ENCODE results near the gene SPDYE2B.
"Not testable (repeated sequence)": the region's sequence is repeated elsewhere in the genome, so short reads cannot be mapped to it uniquely, and the experiment has no call there.

The SPDYE2B gene

GRCh38 chr7:102649924-102650323, at the start of gene SPDYE2B:
Gene SPDYE2B, plus strand, starts transcription at chr7:102650319. Its CDS starts 2,030 bp downstream, at chr7:102652349.
- DNase-seq; intact Hi-C loops (cut with DNase I): not testable (repeated sequence)

DNA sequence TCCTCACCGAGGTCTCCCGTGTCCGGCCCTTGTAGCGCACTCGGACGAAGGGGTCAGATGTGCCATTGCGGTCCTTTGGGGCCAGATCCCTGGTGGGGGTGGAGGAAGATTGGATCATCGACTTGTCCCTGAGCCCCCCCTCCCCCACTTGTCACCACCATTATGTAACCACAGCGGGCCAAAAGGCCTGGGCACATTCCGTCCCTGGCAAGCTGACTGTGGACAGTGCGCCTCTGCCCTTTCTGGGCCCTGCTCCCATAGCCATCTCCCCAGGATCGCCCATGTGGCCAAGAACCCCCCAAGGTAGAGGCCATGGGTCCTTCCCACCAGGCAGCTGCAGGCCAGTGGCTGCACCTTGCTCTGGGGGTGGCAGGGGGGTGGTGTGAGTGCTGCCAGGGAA, 47.8 kb upstream of the SPDYE2B start:
- intact Hi-C loops (cut with DNase I); DNase-seq: not testable (repeated sequence)

- DNase-seq; intact Hi-C loops (cut with DNase I): not testable (repeated sequence)
Observed at GRCh38 chr7:102604431-102605145, 45.5 kb upstream of the SPDYE2B start.

- DNase-seq; intact Hi-C loops (cut with DNase I): not testable (repeated sequence)
Observed at GRCh38 chr7:102606848-102607247, 43.3 kb upstream of the SPDYE2B start.

GRCh38 chr7:102609734-102610133, 40.4 kb upstream of the SPDYE2B start:
- intact Hi-C loops (cut with DNase I), result not testable (repeated sequence)
- DNase-seq, result peak in 4 of 42 donors; percentile 12 to 33 (median 13)

DNA sequence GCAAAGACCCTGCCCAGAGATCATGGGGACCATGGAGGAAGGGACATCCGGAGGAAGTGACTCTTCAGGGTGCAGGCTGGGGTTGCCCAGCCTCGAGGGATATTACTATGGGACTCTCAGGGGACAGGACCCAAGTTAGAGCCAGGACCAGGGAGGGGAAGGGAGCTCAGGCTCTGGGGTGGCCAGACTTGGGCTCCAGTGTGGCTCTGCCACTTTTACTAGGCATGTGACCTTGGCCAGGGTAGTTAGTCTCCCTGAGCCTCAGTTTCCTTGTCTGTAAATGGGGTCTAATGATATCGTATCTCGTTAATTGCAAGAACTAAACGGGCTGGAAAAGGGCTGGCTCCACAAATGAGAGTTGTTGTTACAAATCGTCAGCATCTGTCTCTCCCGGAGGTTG, 39.7 kb upstream of the SPDYE2B start:
- intact Hi-C loops (cut with DNase I), result not testable (repeated sequence)
- peak in 9 of 42 donors; percentile 1 to 32 (median 17) for DNase-seq

DNA sequence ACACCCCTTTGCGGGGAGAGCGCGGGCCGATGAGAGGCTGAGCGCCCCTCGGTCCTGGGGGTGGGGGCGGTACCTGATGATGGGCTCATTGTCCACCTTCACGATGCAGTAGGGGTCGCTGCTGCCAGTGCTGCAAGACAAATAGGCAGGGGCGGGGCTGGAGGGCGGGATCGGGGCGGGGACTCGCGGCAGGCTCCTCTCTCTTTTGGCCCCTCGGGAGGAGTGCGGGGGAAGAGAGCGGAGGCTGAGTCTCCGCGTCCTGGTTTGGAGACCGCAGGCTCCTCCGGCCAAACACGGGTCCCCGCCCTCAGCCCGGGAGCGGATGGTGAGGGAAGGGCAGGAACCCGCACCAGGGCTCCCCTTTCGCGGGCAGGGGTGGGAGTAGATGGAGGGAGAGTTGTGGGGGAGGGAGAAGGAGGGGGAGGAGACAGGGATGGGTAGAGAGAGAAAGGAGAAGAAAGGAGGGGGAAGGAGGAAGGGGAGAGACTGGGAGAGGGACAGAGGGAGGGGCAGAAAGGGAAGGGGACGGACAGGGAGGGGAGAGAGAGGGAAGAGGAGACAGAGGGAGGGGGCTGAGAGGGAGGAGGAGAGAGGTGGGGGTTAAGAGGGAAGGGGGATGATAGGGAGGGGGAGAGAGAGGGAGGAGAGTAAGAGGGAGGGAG, 39.0 kb upstream of the SPDYE2B start:
- DNase-seq; intact Hi-C loops (cut with DNase I): not testable (repeated sequence)

GRCh38 chr7:102611675-102612325, 38.3 kb upstream of the SPDYE2B start:
- DNase-seq, result peak in 25 of 42 donors; percentile 4 to 49 (median 25)
- intact Hi-C loops (cut with DNase I), result not testable (repeated sequence)

DNA sequence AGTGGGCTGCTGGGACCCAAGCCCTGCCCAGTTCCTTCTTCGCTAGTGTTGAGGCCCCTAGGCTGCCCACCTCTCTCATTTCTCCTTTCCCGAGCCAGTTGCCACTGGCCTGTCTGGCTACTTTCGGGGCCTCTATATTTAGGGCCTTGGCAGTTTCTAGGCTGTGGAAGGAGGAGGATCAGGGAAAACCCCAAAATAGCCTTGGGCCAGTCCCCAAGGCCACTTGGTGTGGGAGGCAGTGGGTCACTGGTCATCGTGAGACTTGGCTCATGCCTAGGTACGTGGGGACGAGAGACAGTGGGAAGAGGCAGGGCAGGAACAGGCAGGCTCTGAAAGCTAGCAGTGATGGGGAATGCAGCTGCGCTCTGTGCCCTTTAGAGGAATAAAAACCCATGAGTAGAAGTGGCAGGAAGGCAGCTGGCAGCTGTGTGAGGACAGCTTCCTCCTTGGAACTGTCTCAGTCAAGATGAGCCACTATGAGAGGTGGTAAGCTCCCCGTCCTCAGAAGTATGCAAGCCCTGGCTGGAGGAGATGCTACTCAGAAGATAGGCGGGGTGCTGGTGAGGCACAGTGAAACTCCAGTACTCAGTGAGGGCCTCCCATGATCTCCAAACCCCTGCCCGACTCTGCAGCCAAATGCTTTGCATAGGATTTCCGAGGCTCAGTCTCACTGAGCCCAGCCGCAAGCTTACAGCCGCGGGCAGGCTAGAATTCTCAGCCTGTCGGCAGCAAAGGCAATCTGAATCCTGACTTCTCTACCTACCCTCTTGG, 36.4 kb upstream of the SPDYE2B start:
- peak in 10 of 42 donors; percentile 0 to 39 (median 16) for DNase-seq
- intact Hi-C loops (cut with DNase I), result not testable (repeated sequence)

DNA sequence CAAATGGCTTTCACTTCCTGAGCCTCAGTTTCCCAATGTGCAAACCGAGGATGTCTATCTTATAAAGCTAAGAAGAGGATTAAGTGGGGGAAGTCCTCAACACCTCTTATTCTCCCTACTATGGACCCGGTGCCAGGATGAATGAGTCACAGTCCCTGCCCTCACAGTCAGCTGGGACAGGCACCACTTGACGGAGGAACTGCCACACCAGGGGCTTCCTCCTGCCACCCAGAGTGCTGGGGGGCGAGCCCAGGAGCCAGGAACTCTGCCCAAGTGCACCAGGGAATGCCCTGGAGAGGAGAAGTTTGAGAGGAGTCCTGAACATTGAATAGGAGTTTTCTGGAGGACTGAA, 35.8 kb upstream of the SPDYE2B start:
- intact Hi-C loops (cut with DNase I); DNase-seq: not testable (repeated sequence)

DNA sequence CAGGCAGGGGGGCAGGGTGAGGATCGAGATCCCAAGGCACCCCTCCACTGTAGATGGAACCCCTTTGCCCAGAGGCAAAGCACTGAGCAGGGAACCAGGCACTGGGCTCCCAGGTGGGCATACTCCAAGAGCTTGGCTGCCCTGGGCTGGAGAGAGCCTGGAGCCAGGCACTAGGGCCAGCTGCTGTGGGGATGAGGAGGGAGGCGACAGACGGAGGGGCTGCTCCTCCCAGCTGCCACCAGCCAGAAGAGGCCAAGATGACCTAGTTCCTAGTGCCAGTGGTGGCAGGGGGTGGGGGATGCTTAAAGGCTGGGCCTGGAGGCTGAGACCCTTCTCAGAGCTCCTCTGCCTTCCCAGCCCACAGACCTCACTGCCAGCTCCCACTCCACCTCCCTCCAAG, 35.2 kb upstream of the SPDYE2B start:
- DNase-seq; intact Hi-C loops (cut with DNase I): not testable (repeated sequence)

DNA sequence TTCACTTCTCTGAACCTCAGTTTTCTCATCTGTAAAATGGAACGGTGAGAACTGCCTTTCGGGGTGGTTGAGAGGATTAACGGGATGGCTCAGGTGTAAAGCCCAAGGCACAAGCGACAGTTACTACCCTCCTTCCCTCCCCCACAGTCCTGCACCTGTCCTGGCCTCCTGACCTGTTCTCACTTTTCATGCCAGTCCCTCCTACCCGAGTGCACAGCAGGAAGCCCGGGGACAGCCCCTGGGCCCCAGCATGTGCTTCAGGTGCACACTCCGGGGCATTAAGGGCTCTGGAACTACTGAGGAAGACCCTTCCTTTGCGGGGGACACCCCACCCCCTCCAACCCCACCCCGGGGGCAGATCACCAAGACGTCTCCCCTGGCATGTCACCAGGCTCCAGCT, 34.2 kb upstream of the SPDYE2B start:
- intact Hi-C loops (cut with DNase I), result not testable (repeated sequence)

DNA sequence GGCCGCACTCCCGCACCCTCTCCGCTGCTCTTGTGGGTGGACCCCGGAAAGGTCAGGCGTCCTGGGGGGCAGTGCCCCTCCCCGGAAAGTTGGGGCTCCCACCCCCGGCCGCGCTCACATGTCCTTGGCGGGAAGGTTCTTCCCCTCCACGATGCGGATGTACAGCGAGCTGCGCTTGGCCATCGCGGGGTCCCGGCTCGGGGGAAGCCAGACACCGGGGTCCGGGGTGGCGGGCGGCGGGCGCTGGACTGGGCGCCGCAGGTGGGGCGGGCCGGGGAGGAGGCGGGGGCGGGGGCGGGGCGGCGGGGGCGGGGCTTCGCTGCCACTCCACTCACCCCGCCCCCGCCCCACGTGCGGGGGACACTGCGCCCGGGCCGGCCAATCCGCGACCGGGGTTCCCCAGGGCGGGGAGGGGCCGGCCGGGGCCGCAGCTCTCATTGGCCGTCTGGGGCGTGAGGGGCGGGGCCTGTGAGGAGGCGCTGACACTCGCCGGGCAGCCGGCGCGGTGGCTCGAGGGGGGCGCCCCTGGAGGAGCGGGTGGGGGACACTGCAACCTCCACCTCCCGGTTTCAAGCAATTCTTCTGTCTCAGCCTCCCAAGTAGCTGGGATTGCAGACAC, 33.5 kb upstream of the SPDYE2B start, which contains the start of gene RASA4:
Gene RASA4 (minus strand): TSS at position 250 of the 619 bp plus-strand sequence. CDS start 67 bp downstream, at position 183.
- peak in 36 of 42 donors; percentile 3 to 71 (median 41) for DNase-seq
- intact Hi-C loops (cut with DNase I), result not testable (repeated sequence)

More for the DNA sequence above, 34.2 kb upstream of the SPDYE2B start:
- not testable (repeated sequence) for DNase-seq

DNA sequence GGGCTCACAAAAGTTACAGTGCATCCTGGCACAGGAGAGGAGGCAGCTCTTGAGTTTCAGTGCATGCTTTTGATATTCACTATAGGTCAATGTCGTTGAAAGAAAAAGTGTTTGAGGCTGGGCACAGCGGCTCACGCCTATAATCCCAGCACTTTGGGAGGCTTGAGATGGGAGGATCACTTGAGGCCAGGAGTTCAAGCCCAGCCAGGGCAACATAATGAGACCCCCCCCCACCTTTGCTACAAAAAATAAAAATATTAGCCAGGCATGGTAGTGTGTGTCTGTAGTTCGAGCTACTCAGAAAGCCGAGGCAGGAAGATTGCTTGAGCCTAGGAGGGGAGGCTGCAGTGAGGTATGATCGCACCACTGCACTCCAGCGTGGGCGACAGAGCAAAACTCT, 32.0 kb upstream of the SPDYE2B start:
- intact Hi-C loops (cut with DNase I), result not testable (repeated sequence)
- DNase-seq, result peak in 3 of 42 donors; percentile 1 to 18 (median 10)

GRCh38 chr7:102627271-102627904, 22.7 kb upstream of the SPDYE2B start:
- intact Hi-C loops (cut with DNase I); DNase-seq: not testable (repeated sequence)

GRCh38 chr7:102630622-102631021, 19.5 kb upstream of the SPDYE2B start:
- peak in 3 of 42 donors; percentile 0 to 22 (median 17) for DNase-seq
- intact Hi-C loops (cut with DNase I), result not testable (repeated sequence)

DNA sequence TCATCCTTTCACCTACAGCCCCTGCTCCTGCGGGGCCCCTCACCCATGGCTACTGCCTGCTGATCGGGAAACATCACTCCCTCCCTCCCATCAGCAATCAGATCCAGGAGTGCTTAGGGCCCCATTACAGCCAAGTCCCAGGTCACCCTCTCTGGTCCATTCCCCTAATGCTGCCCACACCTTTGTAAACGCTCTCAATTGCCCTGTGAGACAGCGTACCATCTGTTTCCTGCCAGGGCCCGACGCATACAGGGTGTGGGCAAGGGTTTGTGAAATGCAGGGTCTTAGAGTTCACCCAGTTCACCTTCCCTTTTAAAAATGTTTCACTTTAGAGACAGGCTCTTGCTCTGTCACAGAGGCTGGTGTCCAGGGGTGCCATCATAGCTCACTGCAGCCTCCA, 15.8 kb upstream of the SPDYE2B start:
- not testable (repeated sequence) for DNase-seq

DNA sequence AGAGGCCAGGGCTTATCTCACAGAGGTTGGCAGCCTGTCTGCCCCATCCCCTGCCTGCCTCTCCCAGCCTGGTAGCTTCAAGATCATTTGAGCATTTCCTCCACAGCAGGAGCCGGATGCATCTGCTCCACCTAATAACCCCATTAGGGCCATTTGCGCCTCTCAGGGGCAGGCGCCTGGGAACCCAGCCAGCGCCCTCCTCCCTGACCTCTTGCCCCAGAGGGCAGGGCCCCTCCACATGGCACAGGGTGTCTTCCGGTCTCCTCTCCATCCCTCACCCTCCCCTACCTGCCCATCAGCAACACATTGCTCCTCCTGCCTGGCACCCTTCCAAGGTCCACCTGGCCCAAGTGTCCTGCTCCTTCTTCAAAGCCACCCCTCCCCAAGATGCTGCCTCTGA, 14.8 kb upstream of the SPDYE2B start:
- intact Hi-C loops (cut with DNase I); DNase-seq: not testable (repeated sequence)

More for the DNA sequence above, 15.8 kb upstream of the SPDYE2B start:
- intact Hi-C loops (cut with DNase I), result not testable (repeated sequence)
